HG03066 (cell line): ENCODE measurements around the gene PRAMEF17.
"Not testable (repeated sequence)": the region's sequence is repeated elsewhere in the genome, so short reads cannot be mapped to it uniquely, and the experiment has no call there.

Experiments
- ATAC-seq: cut with Tn5 transposase; IDR thresholded peaks from one replicate; pipeline ENCODE4 v1.9.1; 2021; ENCODE audit warnings: low read depth; ENCODE audit not compliant: unreplicated experiment

The PRAMEF17 gene, protein sequence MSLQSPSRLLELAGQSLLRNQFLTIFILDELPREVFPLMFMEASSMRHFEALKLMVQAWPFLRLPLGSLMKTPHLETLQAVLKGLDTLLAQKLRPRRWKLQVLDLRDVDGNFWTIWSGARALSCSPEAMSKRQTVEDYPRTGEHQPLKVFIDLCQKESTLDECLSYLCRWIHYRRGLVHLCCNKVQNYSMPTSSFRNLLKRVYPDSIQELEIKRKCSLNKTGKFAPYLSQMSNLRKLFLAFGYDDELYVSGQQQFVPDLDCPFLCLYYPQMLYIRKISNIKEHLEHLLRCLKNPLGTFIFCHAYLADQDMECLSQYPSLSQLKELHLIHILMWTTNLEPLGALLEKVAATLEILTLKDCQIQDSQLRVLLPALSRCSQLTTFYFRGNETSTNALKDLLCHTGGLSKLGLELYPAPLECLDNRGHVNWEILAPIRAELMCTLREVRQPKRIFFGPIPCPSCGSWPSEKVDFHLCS

GRCh38 chr1:13389332-13389731 is at the start of gene PRAMEF17:
PRAMEF17 (plus strand) TSS chr1:13389632; CDS start chr1:13389658, 26 bp downstream.
- not testable (repeated sequence) for ATAC-seq

DNA sequence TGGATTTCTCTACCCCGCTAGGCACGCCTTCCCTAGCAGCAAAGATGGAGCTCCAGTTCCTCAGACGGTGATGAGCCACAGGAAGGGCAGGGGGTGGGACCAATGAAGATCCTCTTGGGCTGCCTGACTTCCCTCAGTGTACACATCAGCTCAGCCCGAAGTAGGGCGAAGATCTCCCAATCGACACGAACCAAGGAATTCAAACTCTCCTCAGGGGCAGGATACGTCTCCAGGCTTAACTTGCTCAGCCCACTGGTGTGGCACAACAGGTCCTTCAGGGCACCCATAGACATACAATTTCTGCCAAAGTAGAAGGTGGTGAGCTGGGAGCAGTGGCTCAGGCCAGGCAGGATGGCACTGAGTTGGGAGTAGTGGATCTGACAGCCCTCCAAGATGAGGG is 46.9 kb upstream of the PRAMEF17 start:
- not testable (repeated sequence) for ATAC-seq

DNA sequence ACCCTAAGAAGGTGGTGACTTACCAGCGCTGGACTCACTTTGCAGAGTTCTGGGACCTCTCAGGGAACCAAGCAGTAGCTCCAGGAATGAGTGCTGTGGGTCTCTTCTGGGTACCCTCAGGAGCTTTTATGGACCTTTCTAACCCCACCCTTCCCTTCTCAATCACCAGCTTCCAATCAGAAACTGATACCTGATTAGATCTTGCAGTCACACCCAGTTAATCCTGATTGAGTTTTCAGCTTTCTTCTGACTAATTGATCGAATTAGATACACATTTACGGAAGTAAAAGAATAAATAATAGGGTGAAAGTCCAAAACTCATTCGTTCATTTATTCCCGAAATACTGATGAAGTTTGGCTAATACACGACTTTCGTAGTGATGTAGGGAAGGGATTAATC is 42.4 kb upstream of the PRAMEF17 start, which contains the start of gene PRAMEF14:
PRAMEF14 (minus strand) TSS at position 101 of the 400 bp plus-strand sequence. CDS start 1,820 bp downstream, outside the sequence.
- ATAC-seq, result not testable (repeated sequence)

- not testable (repeated sequence) for ATAC-seq
These were observed 36.0 kb upstream of the PRAMEF17 start for GRCh38 chr1:13353476-13353875.

- not testable (repeated sequence) for ATAC-seq
These were observed 35.0 kb upstream of the PRAMEF17 start for GRCh38 chr1:13354475-13354874.

- not testable (repeated sequence) for ATAC-seq
These were observed 32.7 kb upstream of the PRAMEF17 start for GRCh38 chr1:13356774-13357173.

DNA sequence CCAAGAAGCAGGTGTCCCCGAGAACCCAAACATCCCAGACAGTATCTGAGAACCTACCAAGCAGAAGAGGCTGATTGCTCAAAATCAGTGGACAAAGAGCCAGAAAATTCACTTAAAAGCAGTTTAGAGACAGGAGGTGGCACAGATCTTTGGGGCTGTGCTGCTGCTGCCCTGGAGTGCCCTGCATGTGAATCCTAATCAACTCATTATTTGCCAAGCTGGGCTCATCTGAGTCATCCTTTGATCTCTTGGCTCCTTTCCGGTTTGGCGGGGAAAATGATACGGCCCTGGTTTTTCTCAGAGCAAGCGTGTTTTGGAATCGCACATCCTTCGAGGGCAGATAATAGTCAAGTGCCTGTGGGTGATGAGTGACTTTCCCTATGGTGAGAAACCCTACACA is 27.1 kb upstream of the PRAMEF17 start:
- not testable (repeated sequence) for ATAC-seq

GRCh38 chr1:13364928-13365327 is 24.5 kb upstream of the PRAMEF17 start:
- not testable (repeated sequence) for ATAC-seq

DNA sequence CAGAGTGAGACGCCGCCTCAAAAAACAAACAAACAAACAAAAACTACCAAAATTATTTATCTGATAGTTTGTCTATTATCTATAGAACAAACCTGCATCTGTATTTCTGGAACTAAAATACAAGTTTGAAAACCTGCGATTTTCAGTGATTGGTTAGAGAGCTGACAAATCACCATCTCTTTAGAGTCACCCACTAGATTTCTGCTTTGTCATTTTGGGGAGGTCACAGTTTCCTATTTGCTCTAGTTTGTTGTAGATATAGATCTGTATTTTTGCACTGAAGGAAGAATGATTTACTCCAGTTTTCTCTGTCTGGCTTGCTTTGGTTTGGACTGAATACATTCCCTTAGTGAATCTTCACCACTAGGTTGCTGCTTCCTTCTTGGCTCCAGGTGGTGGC is 22.9 kb upstream of the PRAMEF17 start:
- not testable (repeated sequence) for ATAC-seq

DNA sequence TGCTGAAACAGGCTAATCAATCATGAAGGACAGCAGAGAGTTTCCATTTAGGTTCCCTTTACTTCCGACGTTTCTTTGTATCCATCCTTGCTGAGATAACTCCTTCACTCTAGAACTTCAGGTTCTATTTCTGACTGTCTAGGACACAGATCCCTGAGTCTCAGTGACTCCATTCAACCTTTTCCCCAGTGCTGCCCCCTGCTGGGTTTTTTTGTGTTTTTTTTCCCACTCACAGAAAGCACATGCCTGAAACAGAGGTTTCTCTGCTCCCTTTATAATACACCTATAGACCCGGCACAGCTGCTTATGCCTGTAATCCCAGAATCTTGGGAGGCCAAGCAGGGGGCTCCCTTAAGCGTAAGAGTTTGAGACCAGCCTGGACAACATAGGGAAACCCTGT is 20.9 kb upstream of the PRAMEF17 start:
- ATAC-seq, result not testable (repeated sequence)

GRCh38 chr1:13378983-13379382 is 10.4 kb upstream of the PRAMEF17 start:
- not testable (repeated sequence) for ATAC-seq

GRCh38 chr1:13380380-13380779 is 9.1 kb upstream of the PRAMEF17 start:
- not testable (repeated sequence) for ATAC-seq

GRCh38 chr1:13393004-13393403 is 3.6 kb downstream of the PRAMEF17 start:
- ATAC-seq, result not testable (repeated sequence)

DNA sequence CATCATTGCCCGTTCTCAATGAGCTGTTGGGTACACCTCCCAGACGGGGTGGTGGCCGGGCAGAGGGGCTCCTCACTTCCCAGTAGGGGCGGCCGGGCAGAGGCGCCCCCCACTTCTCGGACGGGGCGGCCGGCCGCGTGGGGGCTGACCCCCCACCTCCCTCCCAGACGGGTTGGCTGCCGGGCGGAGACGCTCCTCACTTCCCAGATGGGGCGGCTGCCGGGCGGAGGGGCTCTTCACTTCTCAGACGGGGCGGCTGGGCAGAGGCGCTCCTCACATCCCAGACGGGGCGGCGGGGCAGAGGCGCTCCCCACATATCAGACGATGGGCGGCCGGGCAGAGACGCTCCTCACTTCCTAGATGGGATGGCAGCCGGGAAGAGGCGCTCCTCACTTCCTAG is 5.3 kb downstream of the PRAMEF17 start:
- ATAC-seq, result not testable (repeated sequence)

DNA sequence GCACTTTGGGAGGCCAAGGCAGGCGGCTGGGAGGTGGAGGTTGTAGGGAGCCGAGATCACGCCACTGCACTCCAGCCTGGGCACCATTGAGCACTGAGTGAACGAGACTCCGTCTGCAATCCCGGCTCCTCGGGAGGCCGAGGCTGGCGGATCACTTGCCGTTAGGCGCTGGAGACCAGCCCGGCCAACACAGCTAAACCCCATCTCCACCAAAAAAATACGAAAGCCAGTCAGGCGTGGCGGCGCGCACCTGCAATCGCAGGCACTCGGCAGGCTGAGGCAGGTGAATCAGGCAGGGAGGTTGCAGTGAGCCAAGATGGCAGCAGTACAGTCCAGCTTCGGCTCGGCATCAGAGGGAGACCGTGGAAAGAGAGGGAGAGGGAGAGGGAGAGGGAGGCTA is 5.9 kb downstream of the PRAMEF17 start:
- not testable (repeated sequence) for ATAC-seq

GRCh38 chr1:13407811-13408210 is 18.4 kb downstream of the PRAMEF17 start:
- no peak for ATAC-seq

DNA sequence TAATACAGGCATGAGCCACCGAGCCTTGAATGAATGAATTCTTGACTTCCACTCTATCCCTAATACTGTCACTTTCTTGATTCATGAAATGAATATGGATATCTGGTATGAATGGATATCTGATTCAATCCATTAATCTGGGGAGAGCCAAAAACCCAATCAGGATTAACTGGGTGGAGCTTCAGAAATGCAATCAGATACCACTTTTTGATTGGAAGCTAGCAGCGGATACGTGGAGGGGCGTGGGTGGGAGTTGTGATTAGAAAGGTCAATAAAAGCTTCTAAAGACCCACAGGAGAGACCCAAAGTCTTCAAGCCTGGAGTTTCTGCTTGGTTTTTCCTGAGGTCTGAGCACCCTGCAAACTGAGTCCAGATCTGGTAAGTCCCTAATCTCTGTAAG is 20.7 kb downstream of the PRAMEF17 start, which contains the start of gene PRAMEF20:
PRAMEF20 (plus strand) TSS at position 301 of the 400 bp plus-strand sequence. CDS start 5,905 bp downstream, outside the sequence.
- not testable (repeated sequence) for ATAC-seq

DNA sequence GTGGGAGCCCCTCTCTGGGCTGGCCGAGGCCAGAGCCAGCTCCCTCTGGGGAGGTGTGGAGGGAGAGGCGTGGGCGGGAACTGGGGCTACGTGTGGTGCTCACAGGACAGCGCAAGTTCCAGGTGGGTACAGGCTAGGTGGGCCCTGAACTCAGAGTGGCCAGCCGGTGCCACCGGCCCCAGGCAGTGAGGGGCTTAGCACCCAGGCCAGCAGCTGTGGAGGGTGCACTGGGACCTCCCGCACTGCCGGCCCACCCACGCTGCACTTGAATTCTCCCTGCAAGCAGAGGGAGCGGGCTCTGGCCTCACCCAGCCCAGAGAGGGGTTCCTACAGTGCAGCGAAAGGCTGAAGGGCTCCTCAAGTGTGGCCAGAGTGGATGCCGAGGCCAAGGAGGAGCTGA is 41.1 kb downstream of the PRAMEF17 start:
- no peak for ATAC-seq

DNA sequence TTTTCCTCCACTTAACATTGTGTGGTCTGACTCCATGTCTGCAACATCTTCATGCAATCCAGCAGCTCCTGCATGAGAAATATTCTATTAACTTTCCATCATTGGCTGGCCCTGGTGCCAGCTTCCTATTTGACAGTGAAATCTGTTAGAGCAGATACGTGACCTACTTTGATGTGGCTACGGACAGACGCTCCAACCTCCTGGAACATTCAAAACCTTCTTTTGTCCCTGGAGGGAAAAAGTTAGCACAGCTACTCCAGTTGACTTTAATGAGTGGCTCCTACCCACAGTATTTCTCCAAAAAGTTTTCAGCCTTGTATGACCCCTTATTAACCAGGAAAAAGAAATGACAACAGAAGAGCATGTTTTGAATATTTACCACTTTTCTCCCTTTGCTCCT is 42.8 kb downstream of the PRAMEF17 start:
- ATAC-seq, result no peak

DNA sequence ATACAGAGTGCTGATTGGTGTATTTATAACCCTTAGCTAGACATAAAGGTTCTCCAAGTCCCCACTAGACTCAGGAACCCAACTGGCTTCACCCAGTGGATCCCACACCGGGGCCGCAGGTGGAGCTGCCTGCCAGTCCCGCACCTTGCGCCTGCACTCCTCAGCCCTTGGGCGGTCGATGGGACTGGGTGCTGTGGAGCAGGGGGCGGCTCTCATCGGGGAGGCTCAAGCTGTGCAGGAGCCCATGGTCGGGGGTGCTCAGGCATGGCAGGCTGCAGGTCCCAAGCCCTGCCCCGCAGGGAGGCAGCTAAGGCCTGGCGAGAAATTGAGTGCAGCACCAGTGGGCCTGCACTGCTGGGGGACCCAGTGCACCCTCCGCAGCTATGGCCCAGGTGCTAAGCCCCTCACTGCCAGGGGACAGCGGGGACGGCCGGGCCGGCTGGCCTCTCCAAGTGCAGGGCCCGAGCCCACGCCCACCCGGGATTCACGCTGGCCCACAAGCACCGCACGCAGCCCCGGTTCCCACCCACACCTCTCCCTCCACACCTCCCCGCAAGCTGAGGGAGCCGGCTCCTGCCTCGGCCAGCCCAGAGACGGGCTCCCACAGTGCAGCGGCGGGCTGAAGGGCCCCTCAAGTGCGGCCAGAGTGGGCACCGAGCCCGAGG is 44.4 kb downstream of the PRAMEF17 start:
- ATAC-seq, result not testable (repeated sequence)

- no peak for ATAC-seq
These were observed 46.0 kb downstream of the PRAMEF17 start for GRCh38 chr1:13435458-13435857.
